Renal cortical epithelial cell (primary cell): Measurements from ENCODE around the gene CAPRIN1. TPM values are rescaled to one million over a fixed set of nuclear protein-coding genes. Genes with fewer than 3 reads are reported as not detected.

Experiments
- DNase-seq: peaks from one replicate; pipeline ENCODE4 v3.0.0-alpha.2; 2011; ENCODE audit warnings: low read depth
- total RNA-seq: library from RNA; depleted of rRNA; stranded (reverse); fragments of >200 nt; gene quantifications from 2 replicates; pipeline ENCODE4 v1.2.3, GENCODE V29; 2014

Gene CAPRIN1
- total RNA-seq, 1 donor from 2014 or later: 362 TPM

- DNase-seq: no peak
These were observed 91.5 kb downstream of the CAPRIN1 start for GRCh38 chr11:34143048-34143447.

- DNase-seq: no peak
These were observed 93.5 kb downstream of the CAPRIN1 start for GRCh38 chr11:34145073-34145472.

GRCh38 chr11:34145847-34146381 lies 94.4 kb downstream of the CAPRIN1 start:
- DNase-seq: no peak

GRCh38 chr11:34146411-34146810 lies 94.9 kb downstream of the CAPRIN1 start:
- DNase-seq: no peak

GRCh38 chr11:34146866-34147265 lies 95.3 kb downstream of the CAPRIN1 start:
- DNase-seq: no peak

GRCh38 chr11:34147581-34147980 lies 96.0 kb downstream of the CAPRIN1 start:
- DNase-seq: no peak

- DNase-seq: no peak
These were observed 97.1 kb downstream of the CAPRIN1 start for GRCh38 chr11:34148504-34149165.

- DNase-seq: no peak
These were observed 97.7 kb downstream of the CAPRIN1 start for GRCh38 chr11:34149274-34149673.

GRCh38 chr11:34149786-34150185 lies 98.3 kb downstream of the CAPRIN1 start:
- no peak for DNase-seq

GRCh38 chr11:34150494-34151151 lies 99.1 kb downstream of the CAPRIN1 start:
- no peak for DNase-seq

Other genes starting within 250 kb of the CAPRIN1 start
- gene LMO2, start 159.7 kb upstream of the CAPRIN1 start, total RNA-seq: 0.55 and 4.3 TPM in 2 replicates
- 12.2 and 31.6 TPM in 2 replicates for gene NAT10, start 53.9 kb downstream of the CAPRIN1 start, total RNA-seq